GM18870 (cell line): ENCODE measurements around the gene EIF4A3.

Source experiments
- ATAC-seq: cut with Tn5 transposase; IDR thresholded peaks from one replicate; pipeline ENCODE4 v1.9.1; 2021; ENCODE audit warnings: moderate library complexity; ENCODE audit not compliant: unreplicated experiment

The EIF4A3 gene

GRCh38 chr17:80147035-80147822, at the start of gene EIF4A3:
Gene EIF4A3 (minus strand): TSS chr17:80147128. CDS start chr17:80146961, 167 bp downstream.
- ATAC-seq, result peak; percentile 80

DNA sequence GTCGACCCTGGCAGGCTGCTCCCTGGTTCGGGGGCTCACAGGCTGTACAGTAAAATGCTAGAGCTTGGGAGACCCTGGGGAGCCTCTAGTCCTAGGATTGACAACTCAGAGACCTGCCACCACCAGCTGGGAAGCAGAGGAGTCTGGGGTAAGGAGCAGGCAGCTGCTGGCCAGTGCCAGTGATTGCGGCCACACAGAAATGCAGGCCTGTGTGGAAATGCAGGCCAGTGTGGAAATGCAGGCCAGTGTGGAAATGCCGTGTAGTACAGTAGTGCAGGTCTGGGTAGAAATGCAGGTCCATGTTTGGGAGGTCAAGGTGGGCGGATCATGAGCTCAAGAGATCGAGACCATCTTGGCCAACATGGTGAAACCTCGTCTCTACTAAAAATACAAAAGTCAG, 49.7 kb upstream of the EIF4A3 start:
- no peak for ATAC-seq

- no peak for ATAC-seq
Observed at GRCh38 chr17:80195671-80196529, 49.0 kb upstream of the EIF4A3 start.

- no peak for ATAC-seq
Observed at GRCh38 chr17:80195141-80195540, 48.2 kb upstream of the EIF4A3 start.

GRCh38 chr17:80191865-80192661, 45.1 kb upstream of the EIF4A3 start:
- no peak for ATAC-seq

DNA sequence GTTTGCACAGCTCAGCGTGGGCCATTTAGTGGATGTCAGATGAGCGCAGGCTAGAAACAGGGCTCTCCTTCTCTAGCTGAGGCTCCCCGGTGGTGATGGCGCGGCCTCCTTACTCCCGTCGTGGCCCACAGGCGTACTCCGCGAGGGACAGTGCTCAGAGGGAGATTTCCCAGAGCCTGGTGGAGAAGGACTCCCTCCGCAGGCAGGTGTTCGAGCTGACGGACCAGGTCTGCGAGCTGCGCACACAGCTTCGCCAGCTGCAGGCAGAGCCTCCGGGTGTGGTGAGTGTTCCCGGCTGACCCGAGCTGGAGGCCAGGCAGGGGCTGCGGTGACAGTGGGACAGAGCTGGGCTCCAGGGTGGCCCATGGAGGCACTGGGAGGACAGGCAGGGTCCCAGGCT, 44.3 kb upstream of the EIF4A3 start:
- no peak for ATAC-seq

GRCh38 chr17:80190716-80191115, 43.8 kb upstream of the EIF4A3 start:
- no peak for ATAC-seq

- no peak for ATAC-seq
Observed at GRCh38 chr17:80189611-80190010, 42.7 kb upstream of the EIF4A3 start.

DNA sequence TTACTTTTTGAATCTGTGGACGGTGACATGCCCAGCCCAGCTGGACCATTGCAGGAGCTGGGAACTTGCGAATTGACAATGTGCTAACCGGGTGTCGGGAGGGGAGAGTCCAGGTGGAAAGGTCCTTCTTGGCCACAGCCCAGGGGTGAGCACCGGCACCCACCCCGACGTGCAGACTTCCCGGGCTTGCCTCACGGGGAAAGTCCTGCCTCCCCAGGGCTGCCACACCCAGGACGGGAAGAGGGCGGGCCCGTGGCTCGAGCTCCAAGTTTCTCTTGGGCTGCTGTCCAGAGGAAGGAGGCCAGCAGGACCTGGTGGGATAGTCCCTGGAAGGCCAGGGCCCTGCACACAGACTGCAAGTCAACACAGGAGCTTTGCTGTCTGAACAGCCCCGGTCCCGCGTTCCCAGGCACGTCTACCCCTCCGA, 40.6 kb upstream of the EIF4A3 start:
- ATAC-seq, result no peak

GRCh38 chr17:80187090-80187489, 40.2 kb upstream of the EIF4A3 start:
- ATAC-seq, result no peak

DNA sequence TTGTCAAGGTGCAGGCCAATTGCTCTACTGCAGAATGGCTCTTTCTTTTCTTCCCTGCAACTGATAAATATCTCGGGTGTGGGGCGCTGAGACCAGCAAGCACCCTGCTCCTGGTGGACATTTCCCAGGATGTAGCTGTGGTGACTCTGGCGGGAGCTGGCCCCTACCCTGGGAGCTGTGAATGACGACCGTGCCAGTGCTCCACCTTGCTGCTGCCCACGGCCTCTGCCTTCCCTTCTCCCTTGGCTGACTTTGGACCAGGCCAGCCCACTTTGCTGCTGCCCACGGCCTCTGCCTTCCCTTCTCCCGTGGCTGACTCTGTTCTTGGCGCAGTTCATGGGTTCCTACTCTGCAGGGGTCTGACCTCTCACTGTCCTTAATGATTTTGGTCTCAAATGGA, 39.0 kb upstream of the EIF4A3 start:
- no peak for ATAC-seq

DNA sequence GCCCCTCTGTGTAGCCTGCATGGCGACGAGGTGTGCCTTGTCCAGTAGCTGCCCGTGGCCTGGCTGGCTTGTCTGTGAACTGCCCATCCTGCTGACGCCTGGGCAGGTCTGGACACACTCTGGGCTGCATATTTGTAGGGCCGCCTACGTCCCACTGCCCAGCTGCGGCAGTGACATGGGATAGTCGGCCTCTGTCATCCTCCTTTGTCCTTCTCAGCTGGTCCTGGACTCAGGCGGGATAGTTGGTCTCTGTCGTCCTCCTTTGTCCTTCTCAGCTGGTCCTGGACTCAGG, 37.4 kb upstream of the EIF4A3 start:
- ATAC-seq, result no peak

- ATAC-seq, result no peak
Observed at GRCh38 chr17:80183581-80184422, 36.9 kb upstream of the EIF4A3 start.

GRCh38 chr17:80182845-80183223, 35.9 kb upstream of the EIF4A3 start:
- ATAC-seq, result no peak

- no peak for ATAC-seq
Observed at GRCh38 chr17:80182118-80182844, 35.4 kb upstream of the EIF4A3 start.

- ATAC-seq, result no peak
Observed at GRCh38 chr17:80181431-80181830, 34.5 kb upstream of the EIF4A3 start.

DNA sequence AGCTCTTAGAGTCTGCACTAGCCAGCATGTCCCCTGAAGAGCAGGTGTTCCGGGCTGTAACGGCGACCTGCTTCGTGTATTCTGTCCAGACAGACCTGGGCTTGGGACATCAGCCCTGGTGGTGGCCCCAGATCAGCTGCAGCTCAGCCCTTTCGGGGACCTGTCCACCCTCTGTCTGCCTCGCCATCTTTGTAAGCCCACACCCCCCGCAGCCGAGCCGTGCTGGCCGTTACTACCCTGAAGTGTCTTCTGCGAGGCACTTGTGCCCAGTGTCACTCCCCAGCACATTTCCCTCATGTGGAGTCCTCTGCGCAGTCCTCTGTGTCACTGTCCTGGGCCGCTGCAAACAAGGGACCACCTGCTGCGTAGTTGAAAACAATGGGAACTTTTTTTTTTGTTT, 33.3 kb upstream of the EIF4A3 start:
- ATAC-seq, result no peak

GRCh38 chr17:80177986-80178595, 31.2 kb upstream of the EIF4A3 start:
- no peak for ATAC-seq

DNA sequence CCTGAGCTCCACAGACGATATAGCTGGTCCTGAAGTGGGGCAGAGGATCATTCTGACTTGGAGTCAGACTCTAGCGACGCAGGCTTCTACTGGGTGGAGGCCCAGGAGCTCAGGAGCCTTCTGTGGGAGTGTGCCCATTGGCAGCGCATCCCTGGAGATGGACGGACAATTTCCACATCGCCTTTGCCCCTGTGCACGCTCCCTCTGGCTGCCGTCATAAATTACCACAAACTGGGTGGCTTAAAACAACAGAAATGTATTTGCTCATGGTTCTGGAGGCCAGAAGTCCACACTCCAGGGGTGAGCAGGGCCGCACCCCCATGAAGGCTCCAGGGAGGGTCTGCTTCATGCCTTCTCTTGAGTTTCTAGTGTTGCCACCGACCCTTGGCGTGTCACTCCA, 29.8 kb upstream of the EIF4A3 start:
- ATAC-seq, result no peak

DNA sequence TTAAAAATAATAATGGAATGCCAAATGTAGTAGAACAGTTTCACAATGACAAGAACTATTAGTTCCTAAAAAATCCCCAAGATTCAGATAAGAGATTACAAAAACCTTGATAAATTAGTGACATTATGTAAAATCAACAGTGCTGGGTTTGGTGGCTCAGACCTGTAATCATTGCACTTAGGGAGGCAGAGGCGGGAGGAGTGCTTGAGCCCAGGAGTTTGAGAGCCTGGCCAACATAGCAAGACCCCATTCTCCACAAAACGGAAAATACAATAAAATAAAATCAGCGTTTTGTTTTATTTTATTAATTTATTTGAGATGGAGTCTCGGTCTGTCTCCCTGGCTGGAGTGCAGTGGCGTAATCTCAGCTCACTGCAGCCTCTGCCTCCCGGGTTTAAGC, 27.0 kb upstream of the EIF4A3 start:
- no peak for ATAC-seq
